ENCODE measurements around the gene POM121L12.

DNA sequence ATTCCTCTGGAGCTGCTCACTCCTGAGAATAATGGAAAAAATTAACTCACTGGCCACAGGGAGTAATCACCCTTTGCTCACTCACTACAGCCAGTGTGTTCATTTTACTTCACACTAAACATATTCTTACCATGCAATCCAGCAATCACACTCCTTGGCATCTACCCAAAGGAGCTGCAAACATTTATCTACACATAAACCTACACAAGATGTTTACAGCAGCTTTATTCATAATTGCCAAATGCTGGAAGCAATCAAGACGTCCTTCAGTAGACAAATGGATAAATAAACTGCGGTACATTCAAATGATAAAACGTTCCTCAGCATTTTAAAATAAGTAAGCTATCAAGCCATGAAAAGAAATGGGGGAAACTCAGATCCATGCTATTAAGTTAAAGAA is 34.2 kb upstream of the POM121L12 start:
- TF ChIP-seq POLR2AphosphoS5 (IDR thresholded peaks at IDR 0.05): no peak
- no peak for TF ChIP-seq CTCF (IDR thresholded peaks at IDR 0.05)

Data from gastroesophageal sphincter (tissue), 3 donors.